Measurements from ENCODE around the gene KLHL21. TPM values are rescaled to one million over a fixed set of nuclear protein-coding genes. Genes with fewer than 3 reads are reported as not detected.

KLHL21 gene
- total RNA-seq, 1 experiment from 2014 or later = 27.5 TPM

GRCh38 chr1:6585081-6585722 lies 17.5 kb downstream of the KLHL21 start:
- Histone ChIP-seq H3K36me3 (ENCODE audit: control insufficient read depth in 1 of 2, insufficient read depth in 2 of 2, low read length in 2 of 2) (peaks cover 3 to 11% of the 10 kb centered on the region in 2 experiments; a peak in 3 of 4 replicates), H3K4me3 (replicated peaks in 1 of 2; ENCODE audit: low read depth in 1 of 2, low read length in 2 of 2) (no peak overlapping the region), H3K9ac (ENCODE audit: low read length) (no peak overlapping the region), H3K27me3 (ENCODE audit: insufficient read depth, low read length) (no peaks in the 10 kb centered on the region), H3K4me2 (ENCODE audit: low read length) (no peak overlapping the region), H2AFZ (ENCODE audit: low read depth, low read length, poor library complexity, severe bottlenecking) (no peak overlapping the region), H3K9me3 (ENCODE audit: control insufficient read depth in 1 of 2, insufficient read depth in 1 of 2, low read depth in 1 of 2, low read length in 2 of 2) (no peaks in the 10 kb centered on the region), H3K79me2 (ENCODE audit: insufficient read depth, low read length) (peaks cover 27% of the 10 kb centered on the region), H3K27ac (ENCODE audit: low read depth, low read length) (no peak overlapping the region), H3K9me2 (ENCODE audit: insufficient read depth) (no peaks in the 10 kb centered on the region), H4K20me1 (ENCODE audit: insufficient read depth) (no peaks in the 10 kb centered on the region), H3K4me1 (ENCODE audit: control insufficient read depth in 1 of 2, insufficient read depth in 2 of 2, low read length in 2 of 2) (peaks cover 7 to 16% of the 10 kb centered on the region in 2 experiments)
- intact Hi-C loops (cut with micrococcal nuclease) = no loop called here
- no TSS peak for BruUV-seq (replicated peaks)
- CTCF ChIA-PET = no interaction called here
- no peak for ATAC-seq
- POLR2A ChIA-PET = no interaction called here
- no peak for TF ChIP-seq MAX (IDR thresholded peaks at IDR 0.05)
- TF ChIP-seq ZBTB33 (IDR thresholded peaks at IDR 0.05; ENCODE audit: extremely low read depth, insufficient replicate concordance, low read length) = no peak
- TF ChIP-seq POLR2A (IDR thresholded peaks at IDR 0.05; ENCODE audit: borderline replicate concordance, extremely low read depth, insufficient read depth, insufficient read length) = no peak
- TF ChIP-seq YY1 (IDR thresholded peaks at IDR 0.05; ENCODE audit: extremely low read depth, insufficient replicate concordance, low read depth, low read length) = no peak
- no peak for TF ChIP-seq EZH2phosphoT487 (IDR thresholded peaks at IDR 0.05; ENCODE audit: borderline replicate concordance)
- no peak for TF ChIP-seq ELF1 (IDR thresholded peaks at IDR 0.05; ENCODE audit: borderline replicate concordance, low read depth)
- TF ChIP-seq EZH2 (IDR thresholded peaks at IDR 0.05) = no peak
- no peak for TF ChIP-seq CEBPB (IDR thresholded peaks at IDR 0.05; ENCODE audit: low read depth)
- TF ChIP-seq SIN3A (IDR thresholded peaks at IDR 0.05; ENCODE audit: low read depth) = no peak
- no peak for TF ChIP-seq ZNF274 (IDR thresholded peaks at IDR 0.05; ENCODE audit: low read depth, low read length)
- no peak for TF ChIP-seq SRF (IDR thresholded peaks at IDR 0.05; ENCODE audit: low read depth)
- TF ChIP-seq ATF3 (IDR thresholded peaks at IDR 0.05) = no peak
- TF ChIP-seq ZFX (IDR thresholded peaks at IDR 0.05) = no peak
- no peak for TF ChIP-seq FOSL1 (IDR thresholded peaks at IDR 0.05; ENCODE audit: low read depth)
- no peak for TF ChIP-seq CTCF (IDR thresholded peaks at IDR 0.05 in 2 of 3, conservative IDR thresholded peaks at IDR 0.05 in 1 of 3; ENCODE audit: borderline replicate concordance in 1 of 3, insufficient read depth in 1 of 3, low read depth in 2 of 3, low read length in 2 of 3)
- TF ChIP-seq JUND (IDR thresholded peaks at IDR 0.05) = no peak
- TF ChIP-seq EGR1 (IDR thresholded peaks at IDR 0.05; ENCODE audit: low read depth) = no peak
- no peak for TF ChIP-seq CBX3 (IDR thresholded peaks at IDR 0.05; ENCODE audit: low read depth)
- RAD21 ChIA-PET (ENCODE audit: low non-redundant PET in 1 of 2, low total read pairs in 2 of 2, uncharacterized antibody in 2 of 2, unreplicated experiment in 2 of 2) = no interaction called here
- DNase-seq (ENCODE audit: low read depth, low spot score) = no peak
